SK-N-MC (cell line): Measurements from ENCODE around the gene NDUFS5.

Source experiments
- EZH2 ChIP-seq: fragments of 200-600 bp; sonication (generic); IDR thresholded peaks from one replicate; pipeline ENCODE4 v1.6.1; 2017; ENCODE audit warnings: antibody characterized with exemption
- POLR2AphosphoS5 ChIP-seq: IDR thresholded peaks from 2 replicates; pipeline ENCODE4 v1.6.1; 2012; ENCODE audit warnings: mild to moderate bottlenecking, low read depth, low read length, borderline replicate concordance

DNA sequence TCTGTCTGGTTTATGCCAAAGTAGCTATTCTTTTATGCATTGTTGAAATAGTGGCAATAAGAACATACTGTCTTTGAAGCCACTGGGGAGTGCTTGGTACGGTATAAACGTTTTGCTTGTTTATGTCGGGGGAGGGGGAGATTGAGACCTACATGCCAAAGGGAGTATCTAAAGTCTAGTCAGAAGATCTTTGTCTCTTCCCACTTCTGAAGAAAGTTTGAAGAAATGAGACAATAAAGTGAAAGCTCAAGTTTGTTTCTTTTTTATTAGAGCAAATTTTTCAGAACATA, 28.3 kb upstream of the NDUFS5 start:
- no peak for TF ChIP-seq POLR2AphosphoS5
- TF ChIP-seq EZH2: no peak
